Coronary artery (tissue), 2 donors: ENCODE data around the gene PLEKHG1.
A peak's percentile ranks its signal among the peaks of the same experiment; 100 is the strongest.

Experiments
- DNase-seq: peaks from one replicate; pipeline ENCODE4 v3.0.0-alpha.2; 2017; ENCODE audit warnings: low spot score
- H3K27ac ChIP-seq, 2 donors: fragments of 200-600 bp; sonication (generic); one replicate each; pipeline ENCODE4 v1.5.1; 2016 to 2019
- H3K4me3 ChIP-seq: fragments of 200-600 bp; sonication (generic); 2 replicates; pipeline ENCODE4 v1.5.1; 2016; ENCODE audit warnings: mild to moderate bottlenecking, moderate library complexity
- CTCF ChIP-seq: fragments of 200-600 bp; sonication (generic); IDR thresholded peaks from one replicate; pipeline ENCODE4 v1.5.1; 2019; ENCODE audit warnings: antibody characterized with exemption

PLEKHG1 gene

GRCh38 chr6:150641398-150642139, 41.9 kb downstream of the PLEKHG1 start:
- DNase-seq, result no peak
- peak overlapping the region in 1 of 2 donors; percentile 0 for H3K27ac ChIP-seq
- TF ChIP-seq CTCF, result no peak
- peak overlapping the region; percentile 13 for H3K4me3 ChIP-seq

GRCh38 chr6:150646228-150646627, 46.5 kb downstream of the PLEKHG1 start:
- no peak overlapping the region for H3K4me3 ChIP-seq
- no peak overlapping the region for H3K27ac ChIP-seq
- no peak for DNase-seq
- TF ChIP-seq CTCF, result no peak

- TF ChIP-seq CTCF, result no peak
- Histone ChIP-seq H3K4me3 (no peak overlapping the region), H3K27ac (no peak overlapping the region)
- no peak for DNase-seq
Observed at GRCh38 chr6:150647051-150647450, 47.4 kb downstream of the PLEKHG1 start.
